ENCODE measurements around the gene TMA7B.

DNA sequence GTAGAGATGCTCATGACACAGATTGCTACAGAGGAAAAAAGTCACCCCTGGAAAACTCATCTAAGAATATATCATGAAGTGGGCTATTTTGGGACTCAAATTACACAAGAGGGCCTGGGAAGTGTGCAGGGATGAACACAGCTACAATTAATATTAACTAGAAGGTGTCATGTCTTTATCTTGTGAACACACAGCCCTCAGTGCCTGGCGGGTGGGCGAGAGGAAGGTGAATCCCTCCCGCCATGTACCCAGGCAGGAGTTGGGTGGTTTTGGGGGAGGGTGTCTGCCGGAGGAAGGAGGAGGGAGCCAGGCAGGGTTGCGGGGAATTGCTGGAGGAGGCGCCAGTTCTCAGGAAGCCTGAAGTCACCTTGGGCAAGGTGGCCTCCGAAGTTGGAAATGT is 29.4 kb downstream of the TMA7B start:
- TF ChIP-seq CTCF (IDR thresholded peaks at IDR 0.05; ENCODE audit: low read depth, low read length, poor library complexity, severe bottlenecking) (no peak), EZH2phosphoT487 (IDR thresholded peaks at IDR 0.05; ENCODE audit: borderline replicate concordance, low read length) (no peak)
